SK-N-SH (cell line): ENCODE data around the gene ARHGEF4. TPM values are rescaled to one million over a fixed set of nuclear protein-coding genes. Genes with fewer than 3 reads are reported as not detected.

Experiments
- CTCF ChIA-PET: fragments of 300-600, 350-600 bp; formaldehyde crosslinking; extraction: SDS; loops from one replicate; lab custom pipeline; 2021; lab: Yijun Ruan, JAX
- POLR2A ChIA-PET: fragments of 350-600 bp; sonication (Branson Sonifier 250); formaldehyde crosslinking; extraction: SDS; loops from one replicate; lab custom pipeline; 2020; ENCODE audit warnings: antibody characterized with exemption, inconsistent platforms; lab: Yijun Ruan, JAX
- DNase-seq: peaks from one replicate; pipeline ENCODE4 v3.0.0; 2012
- H2AFZ ChIP-seq: fragments of 200-600 bp; sonication (generic); 2 replicates; pipeline ENCODE4 v1.8.1; 2016; ENCODE audit warnings: antibody characterized with exemption, mild to moderate bottlenecking, low read depth
- H3F3A ChIP-seq: fragments of 200-600 bp; sonication (generic); replicated peaks from 2 replicates; pipeline ENCODE3; 2016; ENCODE audit warnings: antibody characterized with exemption, mild to moderate bottlenecking; ENCODE audit not compliant: insufficient read depth
- H3K27ac ChIP-seq, 2 experiments: fragments of 200-500 bp in 1 of 2; fragments of 200-600 bp in 1 of 2; sonication (Bioruptor generic) in 1 of 2; sonication (generic), shearing (Covaris generic) in 1 of 2; 2 replicates each; pipeline versions ENCODE4 v1.5.1 to v1.6.1; 2014 to 2016; ENCODE audit warnings: low read depth in 2 of 2, inconsistent platforms in 1 of 2, low read length in 1 of 2, mild to moderate bottlenecking in 1 of 2, mixed read lengths in 1 of 2
- H3K27me3 ChIP-seq: fragments of 200-600 bp; sonication (generic), shearing (Covaris generic); 2 replicates; pipeline ENCODE4 v1.6.1; 2016; ENCODE audit warnings: mixed run types; ENCODE audit not compliant: insufficient read depth
- H3K36me3 ChIP-seq, 2 experiments: fragments of 200-500 bp in 1 of 2; fragments of 200-600 bp in 1 of 2; sonication (Bioruptor generic) in 1 of 2; sonication (generic) in 1 of 2; replicated peaks in 1 of 2; 2 replicates each; pipeline versions ENCODE3 to v1.5.1; 2014 to 2016; ENCODE audit warnings: low read length in 1 of 2, mild to moderate bottlenecking in 1 of 2; ENCODE audit not compliant: insufficient read depth in 2 of 2, control insufficient read depth in 1 of 2
- H3K4me1 ChIP-seq, 2 experiments: fragments of 200-500 bp in 1 of 2; fragments of 200-600 bp in 1 of 2; sonication (Bioruptor generic) in 1 of 2; sonication (generic), shearing (Covaris generic) in 1 of 2; 2 replicates each; pipeline versions ENCODE4 v1.5.1 to v1.6.1; 2014 to 2016; ENCODE audit warnings: low read depth in 1 of 2, low read length in 1 of 2, mixed run types in 1 of 2; ENCODE audit not compliant: insufficient read depth in 2 of 2, control insufficient read depth in 1 of 2
- H3K4me2 ChIP-seq: fragments of 200-600 bp; sonication (generic), shearing (Covaris generic); 2 replicates; pipeline ENCODE4 v1.6.1; 2017; ENCODE audit warnings: mixed run types
- H3K4me3 ChIP-seq, 2 experiments: fragments of 200-500 bp in 1 of 2; fragments of 200-600 bp in 1 of 2; sonication (Bioruptor generic) in 1 of 2; sonication (generic), shearing (Covaris generic) in 1 of 2; 2 replicates each; pipeline versions ENCODE4 v1.5.1 to v1.8.1; 2014 to 2016; ENCODE audit warnings: low read depth in 2 of 2, inconsistent platforms in 1 of 2, low read length in 1 of 2, mild to moderate bottlenecking in 1 of 2, mixed read lengths in 1 of 2, moderate library complexity in 1 of 2
- H3K79me2 ChIP-seq: fragments of 200-600 bp; sonication (generic); 2 replicates; pipeline ENCODE4 v1.8.1; 2017; ENCODE audit warnings: mild to moderate bottlenecking; ENCODE audit not compliant: insufficient read depth
- H3K9ac ChIP-seq: fragments of 200-600 bp; sonication (generic); 2 replicates; pipeline ENCODE4 v1.6.1; 2017; ENCODE audit warnings: mixed run types
- H3K9me2 ChIP-seq: fragments of 200-600 bp; sonication (generic); 2 replicates; pipeline ENCODE4 v1.6.1; 2017; ENCODE audit warnings: mixed run types
- H3K9me3 ChIP-seq: fragments of 200-600 bp; sonication (generic); 2 replicates; pipeline ENCODE4 v1.6.1; 2017; ENCODE audit warnings: mixed run types, mild to moderate bottlenecking, moderate library complexity
- H4K20me1 ChIP-seq: fragments of 200-600 bp; sonication (generic); 2 replicates; pipeline ENCODE4 v1.6.1; 2017; ENCODE audit warnings: mild to moderate bottlenecking, mixed run types; ENCODE audit not compliant: insufficient read depth
- ELF1 ChIP-seq: IDR thresholded peaks from 2 replicates; pipeline ENCODE4 v1.4.0; 2012
- FOXJ3 ChIP-seq: sonication (generic); formaldehyde crosslinking; IDR thresholded peaks from 2 replicates; pipeline ENCODE4 v1.5.1; 2020; ENCODE audit warnings: mild to moderate bottlenecking, missing genetic modification reagents
- FOXM1 ChIP-seq: IDR thresholded peaks from 2 replicates; pipeline ENCODE4 v1.4.0; 2012; ENCODE audit warnings: low read depth, mild to moderate bottlenecking
- JUND ChIP-seq: IDR thresholded peaks from 2 replicates; pipeline ENCODE4 v1.4.0; 2012
- MXI1 ChIP-seq: IDR thresholded peaks from 2 replicates; pipeline ENCODE4 v1.6.1; 2012; ENCODE audit warnings: mild to moderate bottlenecking, low read depth, low read length, improper control_type of control experiment
- NFIC ChIP-seq: IDR thresholded peaks from 2 replicates; pipeline ENCODE4 v1.4.0; 2012; ENCODE audit warnings: borderline replicate concordance
- NRF1 ChIP-seq: IDR thresholded peaks from 2 replicates; pipeline ENCODE4 v1.6.1; 2012; ENCODE audit warnings: low read depth, mild to moderate bottlenecking, low read length
- POLR2AphosphoS5 ChIP-seq: IDR thresholded peaks from 2 replicates; pipeline ENCODE4 v1.6.1; 2012; ENCODE audit warnings: low read depth, low read length
- RCOR1 ChIP-seq: fragments of 150-350 bp; IDR thresholded peaks from 2 replicates; pipeline ENCODE4 v1.6.1; 2017; ENCODE audit warnings: antibody characterized with exemption, low read length
- RFX5 ChIP-seq: IDR thresholded peaks from 2 replicates; pipeline ENCODE4 v1.6.1; 2012; ENCODE audit warnings: mild to moderate bottlenecking, improper control_type of control experiment, low read length
- SIN3A ChIP-seq: IDR thresholded peaks from 2 replicates; pipeline ENCODE4 v1.6.1; 2012; ENCODE audit warnings: low read depth, mild to moderate bottlenecking, low read length, moderate library complexity, borderline replicate concordance
- SMC3 ChIP-seq: IDR thresholded peaks from 2 replicates; pipeline ENCODE4 v1.6.1; 2012; ENCODE audit warnings: low read depth, low read length, improper control_type of control experiment
- TAF1 ChIP-seq: IDR thresholded peaks from 2 replicates; pipeline ENCODE4 v1.6.1; 2012; ENCODE audit warnings: low read depth, mild to moderate bottlenecking, low read length, moderate library complexity, borderline replicate concordance
- TEAD4 ChIP-seq: IDR thresholded peaks from 2 replicates; pipeline ENCODE4 v1.4.0; 2012; ENCODE audit warnings: mild to moderate bottlenecking, borderline replicate concordance; ENCODE audit not compliant: insufficient read depth
- YY1 ChIP-seq: IDR thresholded peaks from 2 replicates; pipeline ENCODE4 v1.4.0; 2012; ENCODE audit warnings: low read depth, mild to moderate bottlenecking
- ZBTB33 ChIP-seq: IDR thresholded peaks from 2 replicates; pipeline ENCODE4 v1.4.0; 2012; ENCODE audit warnings: low read depth, borderline replicate concordance
- WGBS: methylation state at CpG from one replicate; pipeline ENCODE4 v1.1.6; 2017; ENCODE audit warnings: low lambda C conversion rate; 5-methylcytosine and 5-hydroxymethylcytosine counted together
- polyA plus RNA-seq, 3 experiments: library from polyadenylated mRNA; depleted of rRNA; stranded (reverse); fragments of >200 nt; gene quantifications; 2 replicates each; pipeline ENCODE4 v1.2.3, GENCODE V29; 2012
- TF ChIP-seq, protein P1 (sequence below): fragments of 200-600 bp; sonication (generic); IDR thresholded peaks from 2 replicates; pipeline ENCODE4 v1.6.1; 2017; ENCODE audit warnings: antibody characterized with exemption, mild to moderate bottlenecking, moderate library complexity
- TF ChIP-seq, protein P2 (sequence below): fragments of 150-350 bp; IDR thresholded peaks from 2 replicates; pipeline ENCODE4 v1.6.1; 2017; ENCODE audit warnings: antibody characterized with exemption, low read length, low read depth, borderline replicate concordance

Gene ARHGEF4
- polyA plus RNA-seq, 1 of the 3 experiments (the other 2 are of a cell fraction) = 2.3 TPM

GRCh38 chr2:130878933-130879332 is 42.2 kb downstream of the ARHGEF4 start (continued):
- TF ChIP-seq, protein P1, sequence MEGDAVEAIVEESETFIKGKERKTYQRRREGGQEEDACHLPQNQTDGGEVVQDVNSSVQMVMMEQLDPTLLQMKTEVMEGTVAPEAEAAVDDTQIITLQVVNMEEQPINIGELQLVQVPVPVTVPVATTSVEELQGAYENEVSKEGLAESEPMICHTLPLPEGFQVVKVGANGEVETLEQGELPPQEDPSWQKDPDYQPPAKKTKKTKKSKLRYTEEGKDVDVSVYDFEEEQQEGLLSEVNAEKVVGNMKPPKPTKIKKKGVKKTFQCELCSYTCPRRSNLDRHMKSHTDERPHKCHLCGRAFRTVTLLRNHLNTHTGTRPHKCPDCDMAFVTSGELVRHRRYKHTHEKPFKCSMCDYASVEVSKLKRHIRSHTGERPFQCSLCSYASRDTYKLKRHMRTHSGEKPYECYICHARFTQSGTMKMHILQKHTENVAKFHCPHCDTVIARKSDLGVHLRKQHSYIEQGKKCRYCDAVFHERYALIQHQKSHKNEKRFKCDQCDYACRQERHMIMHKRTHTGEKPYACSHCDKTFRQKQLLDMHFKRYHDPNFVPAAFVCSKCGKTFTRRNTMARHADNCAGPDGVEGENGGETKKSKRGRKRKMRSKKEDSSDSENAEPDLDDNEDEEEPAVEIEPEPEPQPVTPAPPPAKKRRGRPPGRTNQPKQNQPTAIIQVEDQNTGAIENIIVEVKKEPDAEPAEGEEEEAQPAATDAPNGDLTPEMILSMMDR = no peak
- no peak for TF ChIP-seq JUND

- H3K4me2 ChIP-seq = no peak overlapping the region
- no peaks in the 10 kb centered on the region for H3K79me2 ChIP-seq
- WGBS = 31% methylated on average over 2 of the region's 6 CpGs
- H3K27me3 ChIP-seq = no peaks in the 10 kb centered on the region; the same call in 1 of the 2 replicates
- no peaks in the 10 kb centered on the region for H4K20me1 ChIP-seq
- TF ChIP-seq SMC3 (no peak), NFIC (no peak), FOXJ3 (CRISPR knock-in tag) (no peak), FOXM1 (no peak), RCOR1 (no peak), ZBTB33 (no peak), JUND (no peak), TEAD4 (no peak), SIN3A (no peak), TAF1 (no peak), MXI1 (no peak), POLR2AphosphoS5 (no peak), YY1 (no peak), NRF1 (no peak), ELF1 (no peak), RFX5 (no peak)
- TF ChIP-seq, protein P2, sequence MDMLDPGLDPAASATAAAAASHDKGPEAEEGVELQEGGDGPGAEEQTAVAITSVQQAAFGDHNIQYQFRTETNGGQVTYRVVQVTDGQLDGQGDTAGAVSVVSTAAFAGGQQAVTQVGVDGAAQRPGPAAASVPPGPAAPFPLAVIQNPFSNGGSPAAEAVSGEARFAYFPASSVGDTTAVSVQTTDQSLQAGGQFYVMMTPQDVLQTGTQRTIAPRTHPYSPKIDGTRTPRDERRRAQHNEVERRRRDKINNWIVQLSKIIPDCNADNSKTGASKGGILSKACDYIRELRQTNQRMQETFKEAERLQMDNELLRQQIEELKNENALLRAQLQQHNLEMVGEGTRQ = no peak
- no peaks in the 10 kb centered on the region for H3K36me3 ChIP-seq
- no peak overlapping the region for H3K27ac ChIP-seq
- no peak for DNase-seq
- no peaks in the 10 kb centered on the region for H3F3A ChIP-seq
- no peaks in the 10 kb centered on the region for H3K9me3 ChIP-seq
- no peaks in the 10 kb centered on the region for H3K9me2 ChIP-seq
- peaks cover 0 to 17% of the 10 kb centered on the region in 2 experiments; a peak in 2 of 4 replicates for H3K4me1 ChIP-seq
- no peak overlapping the region for H3K4me3 ChIP-seq
- no peak overlapping the region for H3K9ac ChIP-seq
- ChIA-PET POLR2A (no interaction called here), CTCF (interaction anchor here (1.2 to 5.9 kb wide), 3 partner anchors 8 to 84 kb away, joined by 5 to 54 read pairs (median 38); no protein-coding TSS in a partner anchor)
- H2AFZ ChIP-seq = no peak overlapping the region
Observed at GRCh38 chr2:130882111-130882690, 45.5 kb downstream of the ARHGEF4 start.
